ENCODE results near the gene MARS1.

- TF ChIP-seq CTCF (IDR thresholded peaks at IDR 0.05; ENCODE audit: insufficient read depth, low read depth, low read length) = no peak
- TF ChIP-seq EZH2 (IDR thresholded peaks at IDR 0.05; ENCODE audit: insufficient read depth, low read length) = no peak
These were observed 66.6 kb downstream of the MARS1 start for GRCh38 chr12:57554453-57554852.
